ENCODE measurements around the gene LRRC8D.

DNA sequence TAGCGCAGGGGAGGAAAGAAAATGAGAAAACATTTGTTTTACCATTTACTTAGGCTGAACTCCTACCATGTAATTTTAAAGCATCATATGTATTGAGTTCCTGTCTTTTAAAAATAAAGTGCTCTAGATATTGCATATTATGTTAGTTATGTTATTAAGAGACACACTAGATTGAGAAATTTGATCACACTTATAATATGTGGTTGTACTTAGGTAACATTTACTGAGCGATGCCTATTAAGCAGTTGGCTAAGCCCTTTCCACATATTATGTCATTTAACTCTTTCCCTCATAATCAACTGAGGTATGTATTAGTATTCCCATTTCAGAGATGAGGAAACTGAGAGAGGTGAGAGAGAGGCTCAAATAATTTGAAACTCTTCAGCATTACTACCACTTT, 4.5 kb upstream of the LRRC8D start:
- TF ChIP-seq, protein P1, sequence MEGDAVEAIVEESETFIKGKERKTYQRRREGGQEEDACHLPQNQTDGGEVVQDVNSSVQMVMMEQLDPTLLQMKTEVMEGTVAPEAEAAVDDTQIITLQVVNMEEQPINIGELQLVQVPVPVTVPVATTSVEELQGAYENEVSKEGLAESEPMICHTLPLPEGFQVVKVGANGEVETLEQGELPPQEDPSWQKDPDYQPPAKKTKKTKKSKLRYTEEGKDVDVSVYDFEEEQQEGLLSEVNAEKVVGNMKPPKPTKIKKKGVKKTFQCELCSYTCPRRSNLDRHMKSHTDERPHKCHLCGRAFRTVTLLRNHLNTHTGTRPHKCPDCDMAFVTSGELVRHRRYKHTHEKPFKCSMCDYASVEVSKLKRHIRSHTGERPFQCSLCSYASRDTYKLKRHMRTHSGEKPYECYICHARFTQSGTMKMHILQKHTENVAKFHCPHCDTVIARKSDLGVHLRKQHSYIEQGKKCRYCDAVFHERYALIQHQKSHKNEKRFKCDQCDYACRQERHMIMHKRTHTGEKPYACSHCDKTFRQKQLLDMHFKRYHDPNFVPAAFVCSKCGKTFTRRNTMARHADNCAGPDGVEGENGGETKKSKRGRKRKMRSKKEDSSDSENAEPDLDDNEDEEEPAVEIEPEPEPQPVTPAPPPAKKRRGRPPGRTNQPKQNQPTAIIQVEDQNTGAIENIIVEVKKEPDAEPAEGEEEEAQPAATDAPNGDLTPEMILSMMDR (IDR thresholded peaks at IDR 0.05) = no peak
- TF ChIP-seq POLR2A (IDR thresholded peaks at IDR 0.05) = no peak
- TF ChIP-seq POLR2AphosphoS5 (IDR thresholded peaks at IDR 0.05) = no peak
